ENCODE results near the gene LGALS9B.
"Not testable (repeated sequence)": the region's sequence is repeated elsewhere in the genome, so short reads cannot be mapped to it uniquely, and the experiment has no call there.

GRCh38 chr17:20466553-20466952 is 786 bp downstream of the LGALS9B start:
- TF ChIP-seq CTCF (IDR thresholded peaks at IDR 0.05); EP300 (IDR thresholded peaks at IDR 0.05; ENCODE audit: borderline replicate concordance in 1 of 2, low read depth in 1 of 2, low read length in 1 of 2); SIN3A (IDR thresholded peaks at IDR 0.05; ENCODE audit: borderline replicate concordance, low read depth, low read length); FOXM1 (IDR thresholded peaks at IDR 0.05; ENCODE audit: low read depth); RFX5 (IDR thresholded peaks at IDR 0.05; ENCODE audit: low read length); JUND (IDR thresholded peaks at IDR 0.05); PBX3 (IDR thresholded peaks at IDR 0.05); YY1 (IDR thresholded peaks at IDR 0.05; ENCODE audit: low read depth); RAD21 (IDR thresholded peaks at IDR 0.05; ENCODE audit: low read length); RCOR1 (IDR thresholded peaks at IDR 0.05; ENCODE audit: low read length): not testable (repeated sequence)
- TF ChIP-seq, protein P1, sequence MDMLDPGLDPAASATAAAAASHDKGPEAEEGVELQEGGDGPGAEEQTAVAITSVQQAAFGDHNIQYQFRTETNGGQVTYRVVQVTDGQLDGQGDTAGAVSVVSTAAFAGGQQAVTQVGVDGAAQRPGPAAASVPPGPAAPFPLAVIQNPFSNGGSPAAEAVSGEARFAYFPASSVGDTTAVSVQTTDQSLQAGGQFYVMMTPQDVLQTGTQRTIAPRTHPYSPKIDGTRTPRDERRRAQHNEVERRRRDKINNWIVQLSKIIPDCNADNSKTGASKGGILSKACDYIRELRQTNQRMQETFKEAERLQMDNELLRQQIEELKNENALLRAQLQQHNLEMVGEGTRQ (IDR thresholded peaks at IDR 0.05; ENCODE audit: borderline replicate concordance, low read depth, low read length), result not testable (repeated sequence)
- TF ChIP-seq, protein P2, sequence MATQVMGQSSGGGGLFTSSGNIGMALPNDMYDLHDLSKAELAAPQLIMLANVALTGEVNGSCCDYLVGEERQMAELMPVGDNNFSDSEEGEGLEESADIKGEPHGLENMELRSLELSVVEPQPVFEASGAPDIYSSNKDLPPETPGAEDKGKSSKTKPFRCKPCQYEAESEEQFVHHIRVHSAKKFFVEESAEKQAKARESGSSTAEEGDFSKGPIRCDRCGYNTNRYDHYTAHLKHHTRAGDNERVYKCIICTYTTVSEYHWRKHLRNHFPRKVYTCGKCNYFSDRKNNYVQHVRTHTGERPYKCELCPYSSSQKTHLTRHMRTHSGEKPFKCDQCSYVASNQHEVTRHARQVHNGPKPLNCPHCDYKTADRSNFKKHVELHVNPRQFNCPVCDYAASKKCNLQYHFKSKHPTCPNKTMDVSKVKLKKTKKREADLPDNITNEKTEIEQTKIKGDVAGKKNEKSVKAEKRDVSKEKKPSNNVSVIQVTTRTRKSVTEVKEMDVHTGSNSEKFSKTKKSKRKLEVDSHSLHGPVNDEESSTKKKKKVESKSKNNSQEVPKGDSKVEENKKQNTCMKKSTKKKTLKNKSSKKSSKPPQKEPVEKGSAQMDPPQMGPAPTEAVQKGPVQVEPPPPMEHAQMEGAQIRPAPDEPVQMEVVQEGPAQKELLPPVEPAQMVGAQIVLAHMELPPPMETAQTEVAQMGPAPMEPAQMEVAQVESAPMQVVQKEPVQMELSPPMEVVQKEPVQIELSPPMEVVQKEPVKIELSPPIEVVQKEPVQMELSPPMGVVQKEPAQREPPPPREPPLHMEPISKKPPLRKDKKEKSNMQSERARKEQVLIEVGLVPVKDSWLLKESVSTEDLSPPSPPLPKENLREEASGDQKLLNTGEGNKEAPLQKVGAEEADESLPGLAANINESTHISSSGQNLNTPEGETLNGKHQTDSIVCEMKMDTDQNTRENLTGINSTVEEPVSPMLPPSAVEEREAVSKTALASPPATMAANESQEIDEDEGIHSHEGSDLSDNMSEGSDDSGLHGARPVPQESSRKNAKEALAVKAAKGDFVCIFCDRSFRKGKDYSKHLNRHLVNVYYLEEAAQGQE (IDR thresholded peaks at IDR 0.05; ENCODE audit: low read depth, low read length), result not testable (repeated sequence)
